K562 (cell line): Measurements from ENCODE around the gene XKR7. TPM values are rescaled to one million over a fixed set of nuclear protein-coding genes. Genes with fewer than 3 reads are reported as not detected.
A peak's percentile ranks its signal among the peaks of the same experiment; 100 is the strongest.

Experiments used
- ATF2 ChIP-seq: sonication (generic); formaldehyde crosslinking; IDR thresholded peaks from 2 replicates; pipeline ENCODE4 v1.8.1; 2022; ENCODE audit warnings: missing genetic modification reagents
- BRD4 ChIP-seq: fragments of 200-600 bp; sonication (generic); IDR thresholded peaks from 2 replicates; pipeline ENCODE4 v1.6.1; 2017; ENCODE audit warnings: inconsistent platforms
- CBX8 ChIP-seq: fragments of 200-600 bp; sonication (generic); IDR thresholded peaks from 2 replicates; pipeline ENCODE4 v1.6.1; 2012; ENCODE audit warnings: borderline replicate concordance, mixed run types, low read depth, mild to moderate bottlenecking, moderate library complexity, mixed read lengths, low read length, control low read depth, inconsistent platforms; ENCODE audit not compliant: poor library complexity, severe bottlenecking; ENCODE audit errors: extremely low read depth
- E4F1 ChIP-seq: fragments of 250-450 bp; sonication (Bioruptor Pico); IDR thresholded peaks from 2 replicates; pipeline ENCODE4 v1.5.0; 2021; ENCODE audit warnings: mild to moderate bottlenecking, borderline replicate concordance
- FOXK1 ChIP-seq: sonication (generic); formaldehyde crosslinking; IDR thresholded peaks from 2 replicates; pipeline ENCODE4 v1.8.0; 2022; ENCODE audit warnings: missing genetic modification reagents, mild to moderate bottlenecking, borderline replicate concordance
- FOXP4 ChIP-seq: sonication (generic); formaldehyde crosslinking; IDR thresholded peaks from 2 replicates; pipeline ENCODE4 v1.8.0; 2022; ENCODE audit warnings: mild to moderate bottlenecking, missing genetic modification reagents, borderline replicate concordance
- HLTF ChIP-seq: fragments of 450-650 bp; IDR thresholded peaks from 2 replicates; pipeline ENCODE4 v1.6.1; 2016
- KAT7 ChIP-seq: sonication (generic); formaldehyde crosslinking; IDR thresholded peaks from 2 replicates; pipeline ENCODE4 v1.8.0; 2022; ENCODE audit warnings: missing genetic modification reagents, mild to moderate bottlenecking, borderline replicate concordance
- LCOR ChIP-seq: sonication (generic); formaldehyde crosslinking; IDR thresholded peaks from 2 replicates; pipeline ENCODE4 v1.8.0; 2022; ENCODE audit warnings: mild to moderate bottlenecking, missing genetic modification reagents
- NFRKB ChIP-seq: fragments of 450-650 bp; IDR thresholded peaks from 2 replicates; pipeline ENCODE4 v1.6.1; 2016; ENCODE audit warnings: low read depth
- PTTG1 ChIP-seq: fragments of 450-650 bp; IDR thresholded peaks from 2 replicates; pipeline ENCODE4 v1.6.1; 2016; ENCODE audit warnings: low read depth, mild to moderate bottlenecking, missing genetic modification characterization, missing compliant biosample characterization
- RBFOX2 ChIP-seq: fragments of 200-400 bp; formaldehyde crosslinking; IDR thresholded peaks from 2 replicates; pipeline ENCODE4 v1.6.1; 2017; ENCODE audit warnings: low read depth, mild to moderate bottlenecking, low read length, moderate library complexity
- RUNX1 ChIP-seq: sonication (generic); IDR thresholded peaks from 2 replicates; pipeline ENCODE4 v1.6.1; 2016; ENCODE audit warnings: antibody characterized with exemption, low read depth
- ZBTB17 ChIP-seq: fragments of 450-650 bp; formaldehyde crosslinking; IDR thresholded peaks from 2 replicates; pipeline ENCODE4 v1.4.0; 2020; ENCODE audit warnings: mild to moderate bottlenecking
- ZC3H11A ChIP-seq: IDR thresholded peaks from 2 replicates; pipeline ENCODE4 v1.6.1; 2012; ENCODE audit warnings: low read depth, low read length, improper control_type of control experiment
- ZFPM2 ChIP-seq: fragments of 250-450 bp; sonication (Bioruptor Pico); IDR thresholded peaks from 2 replicates; pipeline ENCODE4 v1.5.1; 2022; ENCODE audit warnings: mild to moderate bottlenecking
- ZNF143 ChIP-seq: sonication (generic); formaldehyde crosslinking; IDR thresholded peaks from 2 replicates; pipeline ENCODE4 v1.9.0; 2022; ENCODE audit warnings: mild to moderate bottlenecking, missing genetic modification reagents
- ZNF232 ChIP-seq: sonication (generic); formaldehyde crosslinking; IDR thresholded peaks from 2 replicates; pipeline ENCODE4 v1.8.0; 2022; ENCODE audit warnings: mild to moderate bottlenecking, missing genetic modification reagents
- ZNF311 ChIP-seq: fragments of 250-450 bp; sonication (Bioruptor Pico); IDR thresholded peaks from 2 replicates; pipeline ENCODE4 v1.4.0; 2020; ENCODE audit warnings: mild to moderate bottlenecking, moderate library complexity
- ZNF324 ChIP-seq: fragments of 250-450 bp; sonication (Bioruptor Pico); IDR thresholded peaks from 2 replicates; pipeline ENCODE4 v1.4.0; 2020; ENCODE audit warnings: mild to moderate bottlenecking
- ZNF347 ChIP-seq: fragments of 450-650 bp; formaldehyde crosslinking; IDR thresholded peaks from 2 replicates; pipeline ENCODE4 v1.4.0; 2020; ENCODE audit warnings: low read depth, mild to moderate bottlenecking, moderate library complexity
- ZNF644 ChIP-seq: fragments of 200-800 bp; sonication (Bioruptor generic); IDR thresholded peaks from 2 replicates; pipeline ENCODE4 v1.6.1; 2016; ENCODE audit warnings: low read depth, missing genetic modification characterization, missing compliant biosample characterization
- ZNF766 ChIP-seq: fragments of 200-800 bp; sonication (Bioruptor generic); conservative IDR thresholded peaks from 2 replicates; pipeline ENCODE4 v1.6.1; 2016; ENCODE audit warnings: missing genetic modification characterization, missing compliant biosample characterization
- ZSCAN29 ChIP-seq: fragments of 450-650 bp; IDR thresholded peaks from 2 replicates; pipeline ENCODE4 v1.6.1; 2017
- polyA plus RNA-seq, 8 experiments: library from polyadenylated mRNA; depleted of rRNA in 4 of 8; stranded (reverse) in 5 of 8; unstranded in 3 of 8; fragments of >200 nt; fragmentation: Nextera tagmentation in 2 of 8; fragmentation: Illumina TruSeq in 1 of 8; extraction: Ambion mirVana in 2 of 8; extraction: Trizol in 1 of 8; gene quantifications; 2 replicates each; pipeline versions ENCODE4 v1.2.1 to v1.2.3, GENCODE V29; 2011 to 2014; ENCODE audit warnings: inconsistent platforms in 1 of 8, missing spikeins in 1 of 8
- total RNA-seq, 7 experiments: library from RNA; depleted of rRNA in 6 of 7; stranded (reverse); fragments of >200 nt in 6 of 7; fragmentation: Illumina TruSeq in 2 of 7; extraction: Trizol in 2 of 7; gene quantifications; 2 replicates each; pipeline versions ENCODE4 v1.2.1 to v1.2.3, GENCODE V29; 2011 to 2021; ENCODE audit warnings: low replicate concordance in 1 of 7

XKR7 gene
- total and polyA plus RNA-seq, 9 of the 15 experiments (the other 6 are each of a cell fraction or from before 2014, with no cell fraction given) = 0.02 TPM; not detected in 8

GRCh38 chr20:31968291-31969126 is 558 bp downstream of the XKR7 start (continued):
- TF ChIP-seq PTTG1 (tag) (no peak), RUNX1 (no peak), ZNF766 (CRISPR knock-in tag) (peak; percentile 98), ZNF311 (CRISPR knock-in tag) (peak; percentile 86), ZBTB17 (CRISPR knock-in tag) (peak; percentile 83), LCOR (peak; percentile 100), KAT7 (CRISPR knock-in tag) (peak; percentile 100), ZNF347 (no peak), ZSCAN29 (no peak), FOXK1 (CRISPR knock-in tag) (peak; percentile 100), ZC3H11A (no peak), FOXP4 (CRISPR knock-in tag) (peak; percentile 100), ZNF324 (CRISPR knock-in tag) (no peak), ZNF143 (CRISPR knock-in tag) (peak; percentile 71; the same call in 1 of the 2 replicates), HLTF (no peak), E4F1 (CRISPR knock-in tag) (no peak), RBFOX2 (peak; percentile 36; the same call in 1 of the 2 replicates), NFRKB (no peak), ZNF644 (tag) (peak; percentile 99), BRD4 (no peak), ATF2 (peak; percentile 96), ZFPM2 (CRISPR knock-in tag) (no peak), CBX8 (no peak), ZNF232 (CRISPR knock-in tag) (peak; percentile 100)
